GM18505 (cell line): ENCODE measurements around the gene PRMT9.

Experiments
- ATAC-seq: cut with Tn5 transposase; IDR thresholded peaks from one replicate; pipeline ENCODE4 v1.9.1; 2021; ENCODE audit not compliant: unreplicated experiment
- POLR2A ChIP-seq: IDR thresholded peaks from 4 replicates; pipeline ENCODE4 v1.6.1; 2011; ENCODE audit warnings: borderline replicate concordance; ENCODE audit not compliant: insufficient read depth, insufficient read length; ENCODE audit errors: extremely low read depth

The PRMT9 gene

GRCh38 chr4:147591106-147591505 lies 92.9 kb downstream of the PRMT9 start:
- no peak for TF ChIP-seq POLR2A
- ATAC-seq: no peak

DNA sequence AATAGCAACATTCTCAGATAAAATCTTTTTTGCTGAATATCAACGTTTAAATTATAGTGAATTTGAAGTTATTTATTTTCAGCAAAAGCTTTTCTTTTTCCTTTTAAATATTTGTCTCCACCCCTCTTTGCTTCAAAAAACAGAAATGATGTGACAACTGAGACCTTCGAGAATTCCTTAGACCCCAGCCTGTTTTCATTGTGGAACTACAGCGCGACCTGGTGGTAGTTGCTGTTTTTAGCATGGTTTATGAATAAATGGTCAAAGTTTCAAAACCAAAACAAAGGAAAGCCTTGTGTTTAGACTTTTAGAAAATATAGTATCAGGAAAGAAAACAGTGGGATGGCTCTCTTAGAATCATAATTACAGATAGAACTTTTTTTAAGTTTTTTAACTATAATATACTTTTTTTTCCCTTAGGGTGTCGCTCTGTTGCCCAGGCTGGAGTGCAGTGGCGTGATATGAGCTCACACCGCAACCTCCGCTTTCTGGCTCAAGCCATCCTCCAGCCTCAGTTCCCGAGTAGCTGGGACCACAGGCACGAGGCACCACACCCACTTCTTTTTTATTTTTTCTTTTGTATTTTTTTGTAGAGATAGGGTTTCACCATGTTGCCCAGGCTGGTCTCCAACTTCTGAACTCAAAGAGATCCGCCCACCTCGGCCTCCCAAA lies 93.6 kb downstream of the PRMT9 start:
- no peak for TF ChIP-seq POLR2A
- ATAC-seq: no peak

GRCh38 chr4:147589586-147589985 lies 94.4 kb downstream of the PRMT9 start:
- no peak for ATAC-seq
- no peak for TF ChIP-seq POLR2A
